H9 (cell line): ENCODE measurements around the gene GTF2A1. TPM values are rescaled to one million over a fixed set of nuclear protein-coding genes. Genes with fewer than 3 reads are reported as not detected.

Experiments
- DNase-seq: peaks from one replicate; pipeline ENCODE4 v3.0.0-alpha.2; 2017
- H2AFZ ChIP-seq: one replicate; pipeline ENCODE4 v1.6.1; 2013; ENCODE audit warnings: mild to moderate bottlenecking, low read length, control low read depth, moderate library complexity
- H2AK5ac ChIP-seq: 2 replicates; pipeline ENCODE4 v1.6.1; 2013; ENCODE audit warnings: low read length, control low read depth, mixed read lengths; ENCODE audit not compliant: insufficient read length
- H2BK120ac ChIP-seq: one replicate; pipeline ENCODE4 v1.6.1; 2013; ENCODE audit warnings: low read depth, mild to moderate bottlenecking, low read length, control low read depth, inconsistent platforms; ENCODE audit not compliant: poor library complexity, severe bottlenecking
- H2BK12ac ChIP-seq: 2 replicates; pipeline ENCODE4 v1.6.1; 2013; ENCODE audit warnings: low read length, control low read depth, mixed read lengths, low read depth; ENCODE audit not compliant: insufficient read length
- H2BK15ac ChIP-seq: 2 replicates; pipeline ENCODE4 v1.6.1; 2013; ENCODE audit warnings: low read depth, low read length, control low read depth
- H2BK20ac ChIP-seq: one replicate; pipeline ENCODE4 v1.6.1; 2013; ENCODE audit warnings: low read depth, mild to moderate bottlenecking, low read length, control low read depth, inconsistent platforms; ENCODE audit not compliant: poor library complexity, severe bottlenecking
- H2BK5ac ChIP-seq: 2 replicates; pipeline ENCODE4 v1.6.1; 2013; ENCODE audit warnings: low read length, control low read depth, mixed read lengths; ENCODE audit not compliant: insufficient read length
- H3K14ac ChIP-seq: 2 replicates; pipeline ENCODE4 v1.6.1; 2013; ENCODE audit warnings: low read length, control low read depth; ENCODE audit not compliant: insufficient read depth
- H3K18ac ChIP-seq: 2 replicates; pipeline ENCODE4 v1.6.1; 2013; ENCODE audit warnings: low read depth, mild to moderate bottlenecking, mixed read lengths, low read length, control low read depth; ENCODE audit not compliant: insufficient read length
- H3K23ac ChIP-seq: 2 replicates; pipeline ENCODE4 v1.6.1; 2013; ENCODE audit warnings: low read length, control low read depth, mixed read lengths, low read depth; ENCODE audit not compliant: insufficient read length
- H3K23me2 ChIP-seq: 2 replicates; pipeline ENCODE4 v1.6.1; 2013; ENCODE audit warnings: low read depth, mild to moderate bottlenecking, mixed read lengths, low read length, control low read depth; ENCODE audit not compliant: insufficient read length, poor library complexity, severe bottlenecking
- H3K27ac ChIP-seq: 2 replicates; pipeline ENCODE4 v1.5.1; 2013; ENCODE audit warnings: low read length, control low read depth, mixed read lengths, low read depth; ENCODE audit not compliant: insufficient read length
- H3K27me3 ChIP-seq: 2 replicates; pipeline ENCODE4 v1.6.1; 2013; ENCODE audit warnings: low read length, control low read depth, inconsistent platforms; ENCODE audit not compliant: insufficient read depth
- H3K4ac ChIP-seq: 2 replicates; pipeline ENCODE4 v1.6.1; 2013; ENCODE audit warnings: low read depth, mild to moderate bottlenecking, control low read depth, inconsistent platforms, low read length, moderate library complexity
- H3K4me1 ChIP-seq: 2 replicates; pipeline ENCODE4 v1.6.1; 2013; ENCODE audit warnings: low read length, control low read depth, inconsistent platforms; ENCODE audit not compliant: insufficient read depth
- H3K4me2 ChIP-seq: 2 replicates; pipeline ENCODE4 v1.6.1; 2013; ENCODE audit warnings: low read length, control low read depth, mixed read lengths; ENCODE audit not compliant: insufficient read length, insufficient read depth
- H3K56ac ChIP-seq: 2 replicates; pipeline ENCODE4 v1.6.1; 2013; ENCODE audit warnings: low read depth, mild to moderate bottlenecking, mixed read lengths, low read length, control low read depth; ENCODE audit not compliant: insufficient read length
- H3K79me1 ChIP-seq: 2 replicates; pipeline ENCODE4 v1.6.1; 2013; ENCODE audit warnings: low read depth, mild to moderate bottlenecking, moderate library complexity, low read length, control low read depth, inconsistent platforms; ENCODE audit not compliant: insufficient read depth, poor library complexity, severe bottlenecking
- H3K79me2 ChIP-seq: 2 replicates; pipeline ENCODE4 v1.6.1; 2013; ENCODE audit warnings: low read length, control low read depth, inconsistent platforms; ENCODE audit not compliant: insufficient read depth
- H3K9ac ChIP-seq: 2 replicates; pipeline ENCODE4 v1.6.1; 2013; ENCODE audit warnings: low read length, control low read depth, mixed read lengths; ENCODE audit not compliant: insufficient read length; ENCODE audit errors: extremely low read depth
- H3K9me3 ChIP-seq: one replicate; pipeline ENCODE4 v1.6.1; 2013; ENCODE audit warnings: low read depth, low read length, inconsistent platforms; ENCODE audit not compliant: control insufficient read depth
- H3T11ph ChIP-seq: one replicate; pipeline ENCODE4 v1.6.1; 2013; ENCODE audit warnings: mild to moderate bottlenecking, low read length, control low read depth, inconsistent platforms
- H4K20me1 ChIP-seq: one replicate; pipeline ENCODE4 v1.6.1; 2013; ENCODE audit not compliant: control insufficient read depth, insufficient read length, insufficient read depth
- H4K5ac ChIP-seq: 2 replicates; pipeline ENCODE4 v1.6.1; 2013; ENCODE audit warnings: low read depth, mild to moderate bottlenecking, mixed read lengths, low read length, control low read depth; ENCODE audit not compliant: insufficient read length
- H4K8ac ChIP-seq: replicated peaks from 2 replicates; pipeline ENCODE4 v1.6.1; 2013; ENCODE audit warnings: low read length, control low read depth, mixed read lengths, low read depth; ENCODE audit not compliant: insufficient read length
- H4K91ac ChIP-seq: 2 replicates; pipeline ENCODE4 v1.6.1; 2013; ENCODE audit warnings: low read depth, mild to moderate bottlenecking, moderate library complexity, mixed read lengths, low read length, control low read depth; ENCODE audit not compliant: insufficient read length
- H3K27ac Mint-ChIP-seq, 3 experiments: 2 replicates in 2 of 3; 3 replicates in 1 of 3; pipeline ENCODE4 v1.8.0; 2020 to 2021; ENCODE audit warnings: mixed read lengths in 3 of 3, mild to moderate bottlenecking in 1 of 3, moderate library complexity in 1 of 3
- H3K27me3 Mint-ChIP-seq: 2 replicates; pipeline ENCODE4 v1.8.0; 2021; ENCODE audit warnings: low read depth, mild to moderate bottlenecking, moderate library complexity, mixed read lengths
- H3K36me3 Mint-ChIP-seq, 3 experiments: 2 replicates in 2 of 3; 3 replicates in 1 of 3; pipeline ENCODE4 v1.8.0; 2020 to 2021; ENCODE audit warnings: low read depth in 3 of 3, mixed read lengths in 3 of 3; ENCODE audit not compliant: insufficient read depth in 1 of 3
- H3K4me1 Mint-ChIP-seq, 2 experiments: 2 replicates each; pipeline ENCODE4 v1.8.0; 2020; ENCODE audit warnings: mixed read lengths in 2 of 2
- H3K4me3 Mint-ChIP-seq, 2 experiments: 2 replicates in 1 of 2; 3 replicates in 1 of 2; pipeline ENCODE4 v1.8.0; 2020 to 2021; ENCODE audit warnings: mild to moderate bottlenecking in 2 of 2, mixed read lengths in 2 of 2, moderate library complexity in 1 of 2
- H3K9me3 Mint-ChIP-seq, 2 experiments: 2 replicates in 1 of 2; 3 replicates in 1 of 2; pipeline ENCODE4 v1.8.0; 2020; ENCODE audit warnings: mild to moderate bottlenecking in 2 of 2, mixed read lengths in 2 of 2, moderate library complexity in 1 of 2
- CTCF ChIP-seq: fragments of 200-600 bp; sonication (generic); conservative IDR thresholded peaks from 3 replicates; pipeline ENCODE4 v1.8.0; 2021; ENCODE audit warnings: antibody characterized with exemption, mild to moderate bottlenecking
- WGBS: extraction: QIAGEN DNeasy Blood & Tissue Kit; methylation state at CpG from one replicate; pipeline ENCODE4 v1.1.7; 2013; ENCODE audit warnings: missing lambda C conversion rate, low lambda C conversion rate, mixed read lengths; ENCODE audit not compliant: insufficient read length; ENCODE audit errors: extremely low coverage; 5-methylcytosine and 5-hydroxymethylcytosine counted together
- total RNA-seq: library from RNA; stranded (reverse); gene quantifications from 2 replicates; pipeline ENCODE4 v1.2.1, GENCODE V29; 2021

The GTF2A1 gene
- total RNA-seq, 1 experiment from 2014 or later = 43.0 TPM

GRCh38 chr14:81172353-81172752, 48.4 kb downstream of the GTF2A1 start:
- H3K9me3 ChIP-seq = no peaks in the 10 kb centered on the region
- no peak overlapping the region for H3K18ac ChIP-seq
- peaks cover 11% of the 10 kb centered on the region in 2 experiments for H3K4me1 Mint-ChIP-seq
- H3K23ac ChIP-seq = no peak overlapping the region
- no peak overlapping the region for H3K27ac Mint-ChIP-seq
- no peak overlapping the region for H2BK15ac ChIP-seq
- no peak overlapping the region for H4K91ac ChIP-seq
- no peaks in the 10 kb centered on the region for H3K9me3 Mint-ChIP-seq
- H3K27me3 ChIP-seq = no peaks in the 10 kb centered on the region
- no peak overlapping the region for H3K56ac ChIP-seq
- H3K36me3 Mint-ChIP-seq = peaks cover 0 to 9% (median 5%) of the 10 kb centered on the region in 3 experiments; a peak in 4 of 7 replicates
- no peak overlapping the region for H3K27ac ChIP-seq
- no peak overlapping the region for H3K9ac ChIP-seq
- H2BK12ac ChIP-seq = no peak overlapping the region
- no peak overlapping the region for H3K14ac ChIP-seq
- no peak overlapping the region for H3K4me2 ChIP-seq
- peaks cover 10% of the 10 kb centered on the region for H3K23me2 ChIP-seq
- H2BK5ac ChIP-seq = no peak overlapping the region
- DNase-seq = no peak
- no peak overlapping the region for H4K5ac ChIP-seq
- no CpG with 5 or more reads among the region's 2 CpGs for WGBS
- H3K79me2 ChIP-seq = no peaks in the 10 kb centered on the region
- H4K8ac ChIP-seq = no peak overlapping the region
- no peaks in the 10 kb centered on the region for H3K4me1 ChIP-seq
- H2AK5ac ChIP-seq = no peak overlapping the region
- H3K4ac ChIP-seq = no peak overlapping the region
- H3T11ph ChIP-seq = no peak overlapping the region
- peaks cover 2% of the 10 kb centered on the region for H4K20me1 ChIP-seq
- no peak overlapping the region for H3K4me3 Mint-ChIP-seq
- no peak overlapping the region for H2AFZ ChIP-seq
- no peaks in the 10 kb centered on the region for H3K27me3 Mint-ChIP-seq
- H2BK120ac ChIP-seq = no peak overlapping the region
- no peaks in the 10 kb centered on the region for H3K79me1 ChIP-seq
- TF ChIP-seq CTCF = no peak
- H2BK20ac ChIP-seq = no peak overlapping the region
